Measurements from ENCODE around the gene KLK8.

KLK8 gene

DNA sequence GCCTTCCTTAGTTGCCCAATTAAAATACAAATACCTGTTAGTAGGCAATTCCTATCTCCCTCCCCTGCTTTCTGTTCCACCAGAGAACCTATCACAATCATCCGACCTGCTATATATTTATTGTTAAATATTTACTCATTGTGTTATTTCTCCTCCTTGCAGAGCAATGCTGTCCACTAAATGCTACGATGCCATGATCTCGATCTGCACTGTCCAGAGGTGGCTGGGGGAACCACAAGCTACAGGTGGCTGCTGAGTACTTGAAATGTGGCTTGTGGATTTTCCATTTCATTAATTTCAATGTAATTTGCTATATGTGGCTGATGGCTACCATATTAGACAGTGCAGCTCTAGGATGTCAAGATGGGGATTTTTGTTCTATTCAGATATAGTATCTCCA, 37.1 kb downstream of the KLK8 start:
- DNase-seq (ENCODE audit: low read depth, low spot score) = no peak
- no peaks in the 10 kb centered on the region for H3K9me3 ChIP-seq (ENCODE audit: insufficient read depth, low read length)
- no peaks in the 10 kb centered on the region for H3K27me3 ChIP-seq (ENCODE audit: insufficient read depth, insufficient read length)
- H3K4me3 ChIP-seq (ENCODE audit: insufficient read length, low read depth) = no peak overlapping the region
- peaks cover 9% of the 10 kb centered on the region for H3K4me1 ChIP-seq (ENCODE audit: insufficient read depth, insufficient read length)
- no peak for TF ChIP-seq SUZ12 (IDR thresholded peaks at IDR 0.05; ENCODE audit: extremely low read depth, insufficient read depth, insufficient read length)
- TF ChIP-seq YY1 (IDR thresholded peaks at IDR 0.05; ENCODE audit: insufficient read depth, insufficient read length) = no peak
- no peak for TF ChIP-seq ZNF274 (IDR thresholded peaks at IDR 0.05; ENCODE audit: low read depth, low read length)
- H3K9ac ChIP-seq (ENCODE audit: insufficient read length, low read depth) = no peak overlapping the region
- H3K36me3 ChIP-seq (ENCODE audit: insufficient read depth, insufficient read length, low read length) = no peaks in the 10 kb centered on the region

DNA sequence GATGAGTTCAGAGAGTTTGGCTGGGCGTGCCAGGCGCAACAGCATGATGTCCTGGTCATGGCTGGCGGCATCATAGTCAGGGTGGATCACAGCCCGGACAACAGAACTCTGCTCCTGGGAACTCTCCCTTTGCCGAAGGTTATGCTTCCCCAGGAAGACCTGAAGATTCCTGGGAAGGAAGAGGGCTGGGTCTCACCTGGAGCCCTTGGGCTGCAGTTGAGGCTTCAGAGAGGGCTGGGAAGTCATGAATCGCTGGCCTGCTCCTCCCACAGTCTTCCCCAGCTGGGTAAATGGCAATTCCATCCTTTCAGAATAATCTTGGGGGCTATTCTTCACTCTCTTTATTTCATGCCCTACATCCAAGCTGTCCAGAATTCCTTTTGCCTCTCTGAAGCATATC, 38.0 kb downstream of the KLK8 start:
- H3K9ac ChIP-seq (ENCODE audit: insufficient read length, low read depth) = no peak overlapping the region
- peaks cover 5% of the 10 kb centered on the region for H3K27me3 ChIP-seq (ENCODE audit: insufficient read depth, insufficient read length)
- TF ChIP-seq SUZ12 (IDR thresholded peaks at IDR 0.05; ENCODE audit: extremely low read depth, insufficient read depth, insufficient read length) = no peak
- H3K4me1 ChIP-seq (ENCODE audit: insufficient read depth, insufficient read length) = peaks cover 6% of the 10 kb centered on the region
- H3K36me3 ChIP-seq (ENCODE audit: insufficient read depth, insufficient read length, low read length) = no peaks in the 10 kb centered on the region
- no peak for DNase-seq (ENCODE audit: low read depth, low spot score)
- no peaks in the 10 kb centered on the region for H3K9me3 ChIP-seq (ENCODE audit: insufficient read depth, low read length)
- no peak overlapping the region for H3K4me3 ChIP-seq (ENCODE audit: insufficient read length, low read depth)

DNA sequence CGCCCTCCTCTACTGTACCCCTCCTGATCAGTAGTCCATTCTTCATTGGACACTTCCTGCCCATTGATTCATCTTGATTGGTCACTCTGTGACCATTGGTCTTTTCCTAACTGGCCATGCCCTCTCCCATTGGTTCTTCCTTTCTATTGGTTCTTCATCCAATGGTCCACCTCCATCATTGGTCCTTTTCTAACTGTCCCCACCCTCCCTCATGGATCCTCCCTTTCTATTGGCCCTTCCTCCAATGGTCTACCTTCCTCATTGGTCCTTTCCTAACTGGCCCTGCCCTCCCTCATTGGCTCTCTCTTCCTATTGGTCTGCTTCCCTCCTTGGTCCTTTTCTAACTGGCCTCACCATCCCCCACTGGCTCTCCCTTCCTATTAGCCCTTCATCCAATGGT, 39.2 kb downstream of the KLK8 start:
- Histone ChIP-seq H3K9me3 (ENCODE audit: insufficient read depth, low read length) (no peaks in the 10 kb centered on the region), H3K27me3 (ENCODE audit: insufficient read depth, insufficient read length) (peaks cover 5% of the 10 kb centered on the region), H3K9ac (ENCODE audit: insufficient read length, low read depth) (no peak overlapping the region), H3K4me1 (ENCODE audit: insufficient read depth, insufficient read length) (peaks cover 3% of the 10 kb centered on the region), H3K4me3 (ENCODE audit: insufficient read length, low read depth) (no peak overlapping the region), H3K36me3 (ENCODE audit: insufficient read depth, insufficient read length, low read length) (no peaks in the 10 kb centered on the region)
- no peak for DNase-seq (ENCODE audit: low read depth, low spot score)
- TF ChIP-seq SUZ12 (IDR thresholded peaks at IDR 0.05; ENCODE audit: extremely low read depth, insufficient read depth, insufficient read length) (no peak), YY1 (IDR thresholded peaks at IDR 0.05; ENCODE audit: insufficient read depth, insufficient read length) (no peak), ZNF274 (IDR thresholded peaks at IDR 0.05; ENCODE audit: low read depth, low read length) (no peak)

DNA sequence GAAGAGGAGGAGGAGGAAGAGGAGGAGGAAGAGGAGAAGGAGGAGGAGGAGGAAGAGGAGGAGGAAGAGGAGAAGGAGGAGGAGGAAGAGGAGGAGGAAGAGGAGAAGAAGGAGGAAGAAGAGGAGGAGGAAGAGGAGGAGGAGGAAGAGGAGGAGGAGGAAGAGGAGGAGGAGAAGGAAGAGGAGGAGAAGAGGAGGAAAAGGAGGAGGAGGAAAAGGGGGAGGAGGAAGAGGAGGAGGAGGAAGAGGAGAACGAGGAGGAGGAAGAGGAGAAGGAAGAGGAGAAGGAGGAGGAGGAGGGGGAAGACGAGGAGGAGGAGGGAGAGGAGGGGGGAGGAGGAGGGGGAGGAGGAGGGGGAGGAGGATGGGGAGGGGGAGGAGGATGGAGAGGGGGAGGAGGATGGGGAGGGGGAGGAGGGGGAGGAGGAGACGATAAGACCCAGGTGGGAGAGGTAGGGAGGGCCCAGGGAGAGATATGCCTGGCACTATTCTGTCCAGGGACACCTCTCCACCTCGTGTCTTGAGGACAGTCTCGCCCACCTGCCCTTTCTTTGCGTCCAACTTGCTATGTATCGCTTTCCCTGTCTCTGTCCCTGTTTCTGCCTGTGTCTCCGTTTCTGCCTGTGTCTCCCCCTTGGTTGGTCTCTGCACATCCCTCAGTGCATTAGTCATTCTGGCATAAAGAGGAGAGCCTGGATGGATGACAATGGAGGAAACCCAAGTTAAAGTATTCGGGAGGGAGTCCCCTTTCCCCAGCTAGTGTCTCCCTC, 41.5 kb downstream of the KLK8 start:
- no peak overlapping the region for H3K4me3 ChIP-seq (ENCODE audit: insufficient read length, low read depth)
- H3K27me3 ChIP-seq (ENCODE audit: insufficient read depth, insufficient read length) = peaks cover 5% of the 10 kb centered on the region
- no peak for TF ChIP-seq YY1 (IDR thresholded peaks at IDR 0.05; ENCODE audit: insufficient read depth, insufficient read length)
- no peak for TF ChIP-seq SUZ12 (IDR thresholded peaks at IDR 0.05; ENCODE audit: extremely low read depth, insufficient read depth, insufficient read length)
- TF ChIP-seq ZNF274 (IDR thresholded peaks at IDR 0.05; ENCODE audit: low read depth, low read length) = no peak
- H3K9ac ChIP-seq (ENCODE audit: insufficient read length, low read depth) = no peak overlapping the region
- no peak for DNase-seq (ENCODE audit: low read depth, low spot score)
- no peaks in the 10 kb centered on the region for H3K36me3 ChIP-seq (ENCODE audit: insufficient read depth, insufficient read length, low read length)
- no peaks in the 10 kb centered on the region for H3K4me1 ChIP-seq (ENCODE audit: insufficient read depth, insufficient read length)
- no peaks in the 10 kb centered on the region for H3K9me3 ChIP-seq (ENCODE audit: insufficient read depth, low read length)

DNA sequence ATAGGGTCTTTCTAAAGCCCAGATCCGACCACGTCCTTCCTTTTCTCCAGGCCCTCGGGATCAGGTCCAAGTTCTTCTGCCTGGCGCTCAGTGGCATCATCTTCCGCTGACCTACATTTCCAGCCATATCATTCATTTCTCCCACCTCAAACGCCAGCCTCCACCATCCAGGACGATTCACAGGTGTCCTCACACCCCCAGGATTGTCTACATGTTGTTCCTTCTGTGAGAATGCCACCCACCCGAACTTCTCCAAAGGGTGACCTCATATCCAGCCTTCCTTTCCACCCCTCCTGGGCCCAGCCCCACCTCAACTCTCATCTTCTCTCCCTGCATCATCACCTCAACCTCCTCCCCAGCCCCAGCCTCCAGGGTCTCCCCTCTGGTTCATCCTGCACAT, 43.8 kb downstream of the KLK8 start:
- Histone ChIP-seq H3K27me3 (ENCODE audit: insufficient read depth, insufficient read length) (peaks cover 5% of the 10 kb centered on the region), H3K9me3 (ENCODE audit: insufficient read depth, low read length) (no peaks in the 10 kb centered on the region), H3K36me3 (ENCODE audit: insufficient read depth, insufficient read length, low read length) (no peaks in the 10 kb centered on the region), H3K4me1 (ENCODE audit: insufficient read depth, insufficient read length) (peaks cover 3% of the 10 kb centered on the region), H3K9ac (ENCODE audit: insufficient read length, low read depth) (no peak overlapping the region), H3K4me3 (ENCODE audit: insufficient read length, low read depth) (no peak overlapping the region)
- TF ChIP-seq SUZ12 (IDR thresholded peaks at IDR 0.05; ENCODE audit: extremely low read depth, insufficient read depth, insufficient read length) (no peak), YY1 (IDR thresholded peaks at IDR 0.05; ENCODE audit: insufficient read depth, insufficient read length) (no peak), ZNF274 (IDR thresholded peaks at IDR 0.05; ENCODE audit: low read depth, low read length) (no peak)
- no peak for DNase-seq (ENCODE audit: low read depth, low spot score)

DNA sequence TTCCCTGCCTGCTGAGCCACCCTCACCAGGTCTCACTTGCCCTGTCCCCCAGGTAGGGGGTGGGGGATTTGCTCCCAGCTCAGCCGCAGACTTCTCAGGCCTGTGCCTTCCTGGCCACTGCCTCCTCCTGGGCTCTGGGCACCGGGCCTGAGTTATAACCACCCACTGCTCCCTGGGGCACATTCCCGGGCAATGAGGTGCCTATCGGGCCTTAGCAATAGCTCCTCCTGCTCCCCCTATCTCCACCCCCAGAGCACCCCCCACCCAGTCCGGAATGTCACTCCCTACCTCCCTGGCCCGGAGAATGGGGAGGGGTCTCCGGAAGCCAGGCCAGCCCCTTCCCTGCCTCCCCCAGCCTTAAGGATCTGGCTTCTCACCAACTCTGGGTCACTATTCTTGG, 48.5 kb downstream of the KLK8 start, which contains the start of gene KLK5:
KLK5 (minus strand) TSS at position 129 of the 400 bp plus-strand sequence. CDS start 381 bp downstream, outside the sequence.
- H3K27me3 ChIP-seq (ENCODE audit: insufficient read depth, insufficient read length) = no peaks in the 10 kb centered on the region
- H3K9ac ChIP-seq (ENCODE audit: insufficient read length, low read depth) = no peak within 1 kb of the TSS
- H3K36me3 ChIP-seq (ENCODE audit: insufficient read depth, insufficient read length, low read length) = no peaks in the 10 kb centered on the region
- TF ChIP-seq SUZ12 (IDR thresholded peaks at IDR 0.05; ENCODE audit: extremely low read depth, insufficient read depth, insufficient read length) = no peak
- no peak for TF ChIP-seq ZNF274 (IDR thresholded peaks at IDR 0.05; ENCODE audit: low read depth, low read length)
- H3K4me1 ChIP-seq (ENCODE audit: insufficient read depth, insufficient read length) = peaks cover 3% of the 10 kb centered on the region
- H3K4me3 ChIP-seq (ENCODE audit: insufficient read length, low read depth) = no peak within 1 kb of the TSS
- H3K9me3 ChIP-seq (ENCODE audit: insufficient read depth, low read length) = no peaks in the 10 kb centered on the region
- no peak for DNase-seq (ENCODE audit: low read depth, low spot score)

DNA sequence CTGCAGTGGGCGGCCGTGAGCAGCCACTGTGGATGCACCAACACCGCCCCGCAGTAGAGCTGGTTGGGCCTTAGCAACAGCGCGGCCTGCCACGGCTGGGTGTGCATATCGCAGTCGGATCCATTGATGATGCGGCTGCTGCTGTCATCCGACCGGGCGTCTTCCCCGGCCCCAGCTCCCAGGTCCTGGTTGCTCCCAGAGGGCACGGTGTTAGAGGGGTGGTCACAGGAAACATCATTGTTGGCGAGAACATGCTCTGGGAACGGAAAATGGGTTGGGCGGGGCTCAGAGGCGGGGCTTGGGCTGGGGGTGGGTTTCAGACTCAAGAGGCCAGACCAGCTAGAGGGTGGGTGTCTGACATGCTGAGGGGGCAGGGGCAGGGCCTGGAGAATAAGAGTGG, 51.5 kb downstream of the KLK8 start:
- Histone ChIP-seq H3K36me3 (ENCODE audit: insufficient read depth, insufficient read length, low read length) (no peaks in the 10 kb centered on the region), H3K4me1 (ENCODE audit: insufficient read depth, insufficient read length) (peaks cover 3% of the 10 kb centered on the region), H3K27me3 (ENCODE audit: insufficient read depth, insufficient read length) (no peaks in the 10 kb centered on the region), H3K9ac (ENCODE audit: insufficient read length, low read depth) (no peak overlapping the region), H3K9me3 (ENCODE audit: insufficient read depth, low read length) (no peaks in the 10 kb centered on the region), H3K4me3 (ENCODE audit: insufficient read length, low read depth) (no peak overlapping the region)
- TF ChIP-seq YY1 (IDR thresholded peaks at IDR 0.05; ENCODE audit: insufficient read depth, insufficient read length) = no peak
- TF ChIP-seq ZNF274 (IDR thresholded peaks at IDR 0.05; ENCODE audit: low read depth, low read length) = no peak
- no peak for TF ChIP-seq SUZ12 (IDR thresholded peaks at IDR 0.05; ENCODE audit: extremely low read depth, insufficient read depth, insufficient read length)
- DNase-seq (ENCODE audit: low read depth, low spot score) = no peak
